Neural progenitor cell (in vitro differentiated cells): ENCODE data around the gene ATIC.

Source experiments
- CTCF ChIP-seq: fragments of 200-600 bp; sonication (generic); IDR thresholded peaks from 2 replicates; pipeline ENCODE4 v1.5.1; 2017; ENCODE audit warnings: antibody characterized with exemption, mild to moderate bottlenecking
- EZH2phosphoT487 ChIP-seq: fragments of 200-600 bp; sonication (generic); IDR thresholded peaks from 2 replicates; pipeline ENCODE4 v1.6.1; 2017; ENCODE audit warnings: antibody characterized with exemption

DNA sequence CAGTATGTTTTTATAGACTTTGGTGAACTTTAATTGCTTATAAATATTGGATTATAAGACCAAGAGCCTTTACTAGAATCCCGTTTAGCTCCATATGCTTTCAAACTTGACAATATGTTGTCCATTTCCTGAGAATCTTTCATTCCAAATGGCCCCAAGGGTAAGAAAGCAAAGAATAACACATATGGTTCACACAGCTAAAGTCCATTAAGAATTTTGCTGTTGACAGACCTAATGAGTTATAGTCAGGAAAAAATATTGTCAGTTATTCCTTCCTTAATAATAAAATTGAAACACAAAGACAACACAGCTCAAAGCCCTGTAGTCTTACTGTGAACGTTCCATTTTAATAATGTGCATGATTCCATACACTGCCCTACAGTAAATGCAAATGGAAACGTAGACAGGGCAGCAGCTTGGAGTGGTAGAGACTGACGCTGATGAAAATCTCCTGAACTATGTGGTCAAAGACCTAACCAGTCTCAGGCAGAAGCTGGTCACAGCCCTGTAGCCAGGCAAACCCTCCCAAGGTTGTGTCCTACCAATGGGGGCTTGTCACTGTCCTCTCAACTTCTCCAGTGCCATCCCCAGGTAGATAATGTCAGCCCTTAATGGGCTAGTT lies 49.0 kb upstream of the ATIC start:
- TF ChIP-seq CTCF (no peak), EZH2phosphoT487 (no peak)
